HG03439 (cell line): ENCODE data around the gene TNIP2.

Experiments
- ATAC-seq: cut with Tn5 transposase; IDR thresholded peaks from one replicate; pipeline ENCODE4 v1.9.1; 2021; ENCODE audit warnings: mild to moderate bottlenecking, moderate library complexity; ENCODE audit not compliant: unreplicated experiment

The TNIP2 gene

GRCh38 chr4:2755821-2756690 is at the start of gene TNIP2:
TNIP2 (minus strand) TSS chr4:2756336; CDS start chr4:2756289, 47 bp downstream.
- peak; percentile 67 for ATAC-seq

GRCh38 chr4:2804973-2805501 is 48.9 kb upstream of the TNIP2 start:
- no peak for ATAC-seq

- ATAC-seq = no peak
Observed at GRCh38 chr4:2804449-2804972, 48.4 kb upstream of the TNIP2 start.

GRCh38 chr4:2803624-2804448 is 47.7 kb upstream of the TNIP2 start:
- no peak for ATAC-seq

- no peak for ATAC-seq
Observed at GRCh38 chr4:2802618-2803531, 46.7 kb upstream of the TNIP2 start.

- ATAC-seq = peak; percentile 28
Observed at GRCh38 chr4:2800691-2801596, 44.8 kb upstream of the TNIP2 start.

GRCh38 chr4:2799971-2800690 is 44.0 kb upstream of the TNIP2 start:
- ATAC-seq = no peak

- no peak for ATAC-seq
Observed at GRCh38 chr4:2799224-2799911, 43.2 kb upstream of the TNIP2 start.

- no peak for ATAC-seq
Observed at GRCh38 chr4:2798399-2799223, 42.5 kb upstream of the TNIP2 start.

- ATAC-seq = no peak
Observed at GRCh38 chr4:2797545-2798305, 41.6 kb upstream of the TNIP2 start.

GRCh38 chr4:2796849-2797544 is 40.9 kb upstream of the TNIP2 start:
- ATAC-seq = no peak

GRCh38 chr4:2795893-2796848 is 40.0 kb upstream of the TNIP2 start:
- no peak for ATAC-seq

GRCh38 chr4:2795300-2795892 is 39.3 kb upstream of the TNIP2 start:
- ATAC-seq = no peak
